ENCODE data around the gene ATOSB. TPM values are rescaled to one million over a fixed set of nuclear protein-coding genes. Genes with fewer than 3 reads are reported as not detected.

The ATOSB gene
- total and polyA plus RNA-seq, 9 of the 15 experiments (the other 6 are each of a cell fraction or from before 2014, with no cell fraction given) = 0.45 to 8.0 (median 4.2) TPM

- TF ChIP-seq ZNF75A (CRISPR knock-in tag; IDR thresholded peaks at IDR 0.05) = no peak
- no peak for TF ChIP-seq YBX1 (IDR thresholded peaks at IDR 0.05)
- TF ChIP-seq NR2C1 (IDR thresholded peaks at IDR 0.05) = no peak
- 0 out of 2 replicates have a peak, but pooled peaks have one; percentile 18 for TF ChIP-seq NR2C1 (tag; IDR thresholded peaks at IDR 0.05)
- no peak for TF ChIP-seq ZNF589 (CRISPR knock-in tag; IDR thresholded peaks at IDR 0.05; ENCODE audit: low read depth)
- peak in 1 of 2 experiments; percentile 61; a peak in 1 of 4 replicates for TF ChIP-seq SIN3A (IDR thresholded peaks at IDR 0.05; ENCODE audit: borderline replicate concordance in 2 of 2, control insufficient read depth in 1 of 2, low read depth in 2 of 2, low read length in 2 of 2)
- peak; percentile 87; the same call in 1 of the 2 replicates for TF ChIP-seq KLF13 (tag; IDR thresholded peaks at IDR 0.05; ENCODE audit: borderline replicate concordance, low read depth)
- no peak for TF ChIP-seq MXD1 (CRISPR knock-in tag; IDR thresholded peaks at IDR 0.05; ENCODE audit: borderline replicate concordance, poor library complexity, severe bottlenecking)
- peak; percentile 36; the same call in 1 of the 2 replicates for TF ChIP-seq CTBP1 (IDR thresholded peaks at IDR 0.05; ENCODE audit: borderline replicate concordance)
- TF ChIP-seq ATF3 (IDR thresholded peaks at IDR 0.05) = no peak
- no peak for TF ChIP-seq ATF3 (CRISPR knock-in tag; conservative IDR thresholded peaks at IDR 0.05)
- TF ChIP-seq BRF2 (IDR thresholded peaks at IDR 0.05; ENCODE audit: borderline replicate concordance, insufficient read depth, insufficient read length) = no peak
- TF ChIP-seq PHF8 (IDR thresholded peaks at IDR 0.05; ENCODE audit: borderline replicate concordance, low read length) = peak; percentile 66; the same call in 1 of the 2 replicates
- TF ChIP-seq IFI16 (CRISPR knock-in tag; IDR thresholded peaks at IDR 0.05) = no peak
- no peak for TF ChIP-seq SNRNP70 (optimal IDR thresholded peaks at IDR 0.05; ENCODE audit: low read depth, low read length)
- TF ChIP-seq CGGBP1 (CRISPR knock-in tag; IDR thresholded peaks at IDR 0.05) = no peak
- peak; percentile 96 for TF ChIP-seq E2F8 (IDR thresholded peaks at IDR 0.05; ENCODE audit: low read depth, partially characterized antibody)
- 0 out of 2 replicates have a peak, but pooled peaks have one; percentile 38 for TF ChIP-seq ESRRA (IDR thresholded peaks at IDR 0.05; ENCODE audit: borderline replicate concordance, low read depth)
- TF ChIP-seq CAMTA2 (CRISPR knock-in tag; conservative IDR thresholded peaks at IDR 0.05) = no peak
- TF ChIP-seq ZNF445 (CRISPR knock-in tag; IDR thresholded peaks at IDR 0.05; ENCODE audit: low read depth) = peak; percentile 14; the same call in 1 of the 2 replicates
- TF ChIP-seq SAFB (IDR thresholded peaks at IDR 0.05; ENCODE audit: borderline replicate concordance, low read depth, low read length) = peak; percentile 61; the same call in 1 of the 2 replicates
Measured at GRCh38 chr9:35079426-35080341, 36.0 kb downstream of the ATOSB start, which contains the start of gene FANCG (continued).
